Measurements from ENCODE around the gene UCK2.

The UCK2 gene

GRCh38 chr1:165883056-165883455 is 55.6 kb downstream of the UCK2 start:
- FAIRE-seq = no peak

GRCh38 chr1:165884009-165884689 is 56.7 kb downstream of the UCK2 start:
- no peak for FAIRE-seq

DNA sequence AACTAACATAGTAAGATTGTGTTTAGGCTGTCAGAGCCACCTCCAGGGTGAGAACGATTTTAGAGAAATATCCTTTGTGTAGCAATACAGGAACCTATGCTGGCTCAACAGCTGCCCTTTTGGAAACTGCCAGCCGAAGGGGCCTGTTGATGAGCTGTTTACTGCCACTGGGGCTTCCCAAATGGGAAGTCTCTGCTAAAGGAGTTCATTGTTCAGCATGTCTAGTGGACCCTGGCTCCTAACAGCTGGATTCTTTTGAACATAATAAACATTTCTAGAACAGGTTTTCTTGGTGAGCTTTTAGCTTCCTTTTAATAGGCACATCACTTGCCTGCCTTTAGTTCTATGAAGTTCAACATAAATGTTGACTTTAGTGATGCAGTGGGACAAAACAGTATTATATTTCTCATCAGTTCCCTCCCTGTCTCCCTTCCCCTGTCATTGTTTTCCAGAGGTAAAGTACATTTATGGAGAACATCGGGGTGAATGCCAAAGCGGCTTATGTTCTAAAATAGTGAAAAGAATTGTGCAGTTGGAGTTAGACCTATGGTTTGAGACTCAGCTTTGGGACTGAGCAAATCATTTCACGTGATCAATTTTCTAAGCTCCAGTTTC is 57.4 kb downstream of the UCK2 start:
- FAIRE-seq = no peak

- no peak for FAIRE-seq
Measured at GRCh38 chr1:165885305-165885694, 57.9 kb downstream of the UCK2 start.

DNA sequence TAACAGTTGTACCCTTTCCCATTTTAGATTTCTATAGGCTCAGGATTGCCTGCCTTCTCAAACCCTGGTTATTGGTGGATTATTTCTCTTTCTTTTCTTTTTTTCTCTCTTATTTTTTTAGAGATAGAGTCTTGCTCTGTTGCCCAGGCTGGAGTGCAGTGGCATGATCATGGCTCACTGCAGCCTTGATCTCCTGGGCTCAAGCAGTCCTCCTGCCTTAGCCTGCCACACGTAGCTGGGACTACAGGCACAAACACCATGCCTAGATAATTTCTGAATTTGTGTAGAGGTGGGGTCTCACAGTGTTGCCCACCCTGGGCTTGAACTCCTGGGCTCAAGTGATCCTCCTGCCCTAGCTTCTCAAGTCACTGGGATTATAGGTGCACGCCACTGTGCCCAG is 58.8 kb downstream of the UCK2 start:
- no peak for FAIRE-seq

GRCh38 chr1:165886983-165887382 is 59.6 kb downstream of the UCK2 start:
- FAIRE-seq = no peak

DNA sequence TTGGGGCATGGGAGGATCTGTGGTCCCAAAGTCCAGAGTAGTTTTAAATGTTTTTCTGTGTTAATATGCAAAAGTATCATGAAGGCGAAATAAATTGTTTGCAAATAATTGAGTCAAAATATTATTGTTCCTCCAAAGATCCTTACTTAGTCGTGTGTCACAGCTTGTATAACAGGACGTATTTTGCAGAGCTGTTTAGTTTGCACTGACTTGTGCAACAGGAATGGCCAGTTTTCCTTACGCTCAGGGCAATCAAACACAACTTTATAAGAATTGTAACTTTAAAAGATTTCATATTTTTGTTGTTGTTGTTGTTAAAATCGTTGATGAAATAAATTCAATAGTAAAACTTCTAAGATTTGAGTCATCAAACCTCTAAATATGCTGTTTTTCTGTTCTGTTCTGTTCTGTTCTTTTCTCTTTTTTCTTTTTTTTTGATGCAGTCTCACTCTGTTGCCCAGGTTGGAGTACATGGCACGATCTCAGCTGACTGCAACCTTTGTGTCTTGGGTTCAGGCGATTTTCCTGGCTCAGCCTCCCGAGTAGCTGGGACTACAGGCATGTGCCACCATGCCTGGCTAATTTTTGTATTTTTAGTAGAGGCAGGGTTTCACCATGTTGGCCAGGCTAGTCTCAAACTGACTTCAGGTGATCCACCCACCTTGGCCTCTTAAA is 60.6 kb downstream of the UCK2 start:
- no peak for FAIRE-seq

DNA sequence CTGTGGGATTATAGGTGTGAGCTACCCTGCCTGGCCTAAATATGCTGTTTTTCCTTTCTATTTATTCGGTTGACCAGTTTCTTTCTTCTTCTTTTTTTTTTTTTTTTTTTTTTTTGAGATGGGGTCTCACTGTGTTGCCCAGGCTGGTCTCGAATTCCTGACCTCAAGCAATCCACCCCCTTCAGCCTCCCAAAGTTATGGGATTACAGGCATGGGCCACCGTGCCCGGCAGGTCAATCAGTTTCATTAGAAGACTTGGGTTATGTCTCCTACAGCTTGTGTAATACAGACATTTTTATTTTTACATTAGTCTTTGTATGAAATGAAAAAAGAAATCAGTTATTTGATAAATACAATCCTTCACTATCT is 61.1 kb downstream of the UCK2 start:
- FAIRE-seq = no peak

DNA sequence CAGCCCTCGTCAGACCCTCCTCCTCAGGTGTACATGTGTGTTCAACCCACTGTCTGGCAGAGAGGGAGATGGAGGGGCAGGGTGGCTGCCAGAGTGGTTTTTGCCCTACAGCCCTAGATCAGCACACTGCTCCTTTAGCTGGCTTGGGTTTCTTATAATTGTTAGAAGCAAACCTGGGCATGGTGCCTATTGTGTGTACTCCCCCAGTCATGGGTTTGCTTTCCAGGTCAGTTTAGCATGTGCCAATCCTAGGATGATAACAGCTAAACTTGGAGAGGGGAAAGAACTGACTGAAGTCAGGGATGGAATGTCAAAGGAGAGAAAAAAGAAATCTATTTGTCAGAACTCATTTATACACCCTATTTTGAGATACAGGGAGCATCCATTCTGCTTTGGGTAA is 63.3 kb downstream of the UCK2 start:
- no peak for FAIRE-seq

GRCh38 chr1:165891111-165891860 is 63.9 kb downstream of the UCK2 start:
- FAIRE-seq = no peak

DNA sequence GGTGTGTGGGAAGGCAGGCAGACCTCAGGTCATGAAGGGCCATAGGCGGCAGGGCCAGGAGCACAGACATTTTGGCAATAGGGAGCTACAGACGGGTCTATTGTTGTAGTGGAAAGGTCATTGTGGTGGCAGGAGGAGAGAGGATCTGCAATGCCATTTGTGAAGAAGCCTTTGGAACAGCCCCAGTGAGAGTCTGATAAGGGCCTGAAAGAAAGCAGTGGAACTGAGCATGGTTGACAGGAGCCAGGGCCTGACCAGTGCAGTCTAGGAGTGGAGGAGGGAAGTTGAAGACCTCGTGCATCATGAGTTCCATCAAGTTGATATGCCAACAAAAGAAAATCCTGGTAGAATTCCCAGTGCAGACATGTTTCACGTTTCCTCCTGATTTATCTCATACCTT is 65.5 kb downstream of the UCK2 start:
- no peak for FAIRE-seq

DNA sequence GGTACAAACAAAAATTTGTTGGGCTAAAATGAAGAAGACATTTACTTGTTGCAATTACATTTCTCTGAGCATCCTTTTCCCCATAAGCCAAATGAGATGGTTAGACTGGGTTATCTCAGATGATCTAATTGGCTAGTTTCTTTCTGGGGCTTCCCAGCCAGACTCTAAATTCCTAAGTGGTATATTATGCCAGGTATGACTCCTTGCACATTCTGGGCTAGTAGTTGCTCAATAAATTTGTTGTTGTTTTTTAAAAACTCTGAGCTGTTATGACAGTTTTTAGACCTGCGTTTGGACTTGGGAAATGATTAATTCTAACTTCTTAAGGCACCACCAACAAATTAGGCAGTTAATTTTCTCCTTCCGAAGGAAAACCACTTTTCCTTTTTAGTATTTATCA is 66.1 kb downstream of the UCK2 start:
- FAIRE-seq = no peak

DNA sequence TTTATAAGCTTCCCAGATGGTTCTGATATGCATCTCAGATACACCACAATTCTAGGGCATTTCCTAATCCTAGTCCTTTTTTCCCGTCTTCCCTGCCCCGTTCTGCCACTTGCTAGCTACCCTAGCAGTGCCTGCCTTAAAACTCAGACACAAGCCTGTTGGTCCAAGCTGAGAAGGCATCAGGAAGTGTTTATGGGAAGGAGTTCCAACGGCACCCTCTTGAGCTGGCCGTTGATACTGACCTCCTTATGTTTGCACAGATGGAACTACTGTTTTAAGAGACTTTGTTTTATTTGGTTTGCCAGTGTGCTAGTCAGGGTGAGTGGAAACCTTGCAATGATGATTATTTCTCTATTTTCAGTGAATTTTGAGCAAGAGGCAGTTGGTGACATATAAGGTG is 67.2 kb downstream of the UCK2 start:
- FAIRE-seq = no peak

GRCh38 chr1:165895451-165895871 is 68.0 kb downstream of the UCK2 start:
- FAIRE-seq = no peak

- no peak for FAIRE-seq
Measured at GRCh38 chr1:165896277-165896676, 68.9 kb downstream of the UCK2 start.

DNA sequence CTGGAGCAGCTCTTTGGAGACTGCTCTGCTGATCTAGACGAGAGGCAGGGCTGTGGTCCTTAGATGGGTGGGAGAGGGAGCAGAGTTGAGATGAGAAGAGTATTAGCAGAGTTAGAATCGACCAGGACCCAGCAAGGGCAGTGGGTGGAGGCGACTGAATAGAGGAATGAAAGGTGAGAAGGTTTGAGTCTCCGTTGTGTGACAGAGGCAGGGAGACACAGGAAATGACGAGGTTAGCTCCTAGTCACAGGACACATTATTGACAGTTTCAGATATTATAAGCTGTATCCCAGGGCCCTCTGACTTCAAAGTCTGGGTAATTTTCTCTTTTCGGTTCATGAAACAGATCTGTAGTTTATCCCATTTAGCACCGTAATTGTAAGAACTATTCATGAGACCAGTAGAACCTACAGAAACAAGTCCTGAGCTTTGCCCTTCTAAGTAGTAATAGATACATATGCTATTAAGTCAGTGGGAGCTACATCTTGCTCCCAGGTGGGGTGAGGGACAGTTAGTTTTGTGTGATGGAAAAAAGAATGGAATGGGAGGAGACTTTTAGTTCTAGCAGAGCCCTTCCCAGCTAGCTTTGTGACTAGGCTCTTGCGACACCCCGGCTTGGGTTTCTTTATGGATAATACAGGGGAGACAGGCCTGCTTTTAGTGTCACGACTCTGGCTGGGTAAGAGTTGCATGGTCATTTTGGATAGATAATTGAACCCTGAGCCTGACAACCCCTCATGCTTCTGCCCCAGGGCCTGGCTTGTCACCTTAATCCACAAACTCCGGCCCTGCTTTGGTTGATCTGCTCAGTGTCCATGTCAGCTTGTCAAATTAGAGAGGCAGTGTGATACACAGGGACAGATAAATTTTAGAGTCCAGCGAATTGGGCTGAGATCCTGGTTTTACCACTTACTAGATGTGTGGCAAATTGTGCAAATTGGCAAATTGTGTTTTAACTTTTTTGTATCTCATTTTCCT is 70.2 kb downstream of the UCK2 start:
- FAIRE-seq = no peak

DNA sequence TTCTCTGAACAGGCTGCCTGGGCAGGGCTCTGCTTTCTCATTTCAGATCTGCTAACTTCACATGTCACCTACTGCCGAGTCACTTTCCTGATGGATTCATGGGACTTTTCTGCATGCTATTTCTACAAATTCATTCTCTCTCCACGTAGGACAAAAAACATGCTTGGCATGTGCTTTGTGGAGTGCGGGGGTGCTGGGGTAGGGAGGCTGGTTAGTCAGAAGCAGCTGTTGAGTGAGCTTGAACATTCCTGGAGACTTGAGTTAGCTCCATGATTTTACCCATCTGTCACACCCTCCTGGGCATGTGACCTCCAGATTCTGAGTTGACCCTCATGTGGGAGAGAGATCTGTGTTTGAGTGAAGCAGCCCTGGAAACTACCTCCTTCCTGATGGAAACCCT is 71.4 kb downstream of the UCK2 start:
- no peak for FAIRE-seq

DNA sequence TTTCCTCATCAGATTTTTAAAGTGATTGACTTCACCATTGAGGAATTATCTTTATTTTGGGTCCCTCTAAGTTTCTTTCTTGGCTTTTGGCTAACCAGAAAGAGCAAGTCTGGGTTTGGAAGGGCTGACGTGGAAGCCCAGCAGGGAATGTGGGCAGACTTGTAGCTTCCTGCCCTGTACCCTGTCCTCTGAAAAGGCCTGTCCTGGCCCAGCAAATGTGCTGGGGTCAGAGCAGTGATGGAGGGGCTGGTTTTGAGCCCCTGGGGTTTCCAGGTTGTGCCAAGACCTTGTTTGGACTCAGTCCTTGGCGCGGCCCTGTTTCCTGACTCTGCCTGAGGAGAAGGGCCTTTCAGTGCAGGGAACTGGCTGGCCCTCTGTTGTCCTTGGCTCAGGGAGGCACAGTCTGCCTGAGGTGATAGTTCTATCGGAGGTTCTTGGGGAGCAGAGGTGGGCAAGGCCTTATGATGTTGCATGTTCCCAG is 72.1 kb downstream of the UCK2 start:
- FAIRE-seq = no peak

- FAIRE-seq = no peak
Measured at GRCh38 chr1:165900576-165901380, 73.4 kb downstream of the UCK2 start.

DNA sequence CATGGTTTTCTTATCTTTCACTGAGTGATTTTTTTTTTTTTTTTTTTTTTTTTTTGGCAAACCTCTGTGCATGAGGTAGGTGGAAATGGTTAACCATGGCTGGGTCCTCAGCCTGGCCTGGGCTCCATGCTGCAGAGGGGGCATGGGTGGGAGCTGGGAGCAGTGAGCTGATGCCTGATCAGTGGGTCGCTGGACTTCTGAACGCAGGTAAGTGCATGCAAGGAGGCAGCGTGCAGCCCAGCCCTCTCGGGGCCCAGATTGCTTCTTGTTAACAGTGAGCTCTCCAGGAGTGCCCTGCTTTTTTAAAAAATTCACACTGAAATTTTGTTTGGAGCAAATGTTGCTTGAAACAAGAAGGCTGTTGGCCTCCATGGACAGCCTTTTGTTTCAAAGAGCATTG is 75.2 kb downstream of the UCK2 start:
- no peak for FAIRE-seq

GRCh38 chr1:165903672-165904071 is 76.3 kb downstream of the UCK2 start:
- FAIRE-seq = no peak

DNA sequence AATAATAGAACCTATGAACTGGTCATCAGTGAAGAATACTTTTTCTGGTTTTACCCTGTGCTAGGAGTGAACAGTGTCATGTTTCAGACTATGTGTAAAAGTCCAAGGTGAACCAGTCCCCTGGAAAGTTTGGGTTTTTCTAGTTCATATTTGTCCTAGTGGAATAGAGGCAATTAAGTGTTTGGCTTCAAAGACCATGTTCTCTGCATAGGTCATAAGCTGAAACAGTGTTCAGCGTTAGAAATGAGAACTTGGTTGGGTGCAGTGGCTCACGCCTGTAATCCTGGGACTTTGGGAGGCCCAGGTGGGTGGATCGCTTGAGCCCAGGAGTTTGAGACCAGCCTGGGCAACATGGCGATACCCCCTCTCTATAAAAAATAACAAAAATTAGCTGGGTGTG is 77.5 kb downstream of the UCK2 start:
- FAIRE-seq = no peak
